Fibroblast of the aortic adventitia (primary cell): ENCODE results near the gene ADCY1. TPM values are rescaled to one million over a fixed set of nuclear protein-coding genes. Genes with fewer than 3 reads are reported as not detected.

ENCODE experiments used
- DNase-seq: peaks from one replicate; pipeline ENCODE4 v3.0.0-alpha.2; 2010; ENCODE audit warnings: low read depth
- H3K4me3 ChIP-seq: 2 replicates; pipeline ENCODE4 v1.5.1; 2011; ENCODE audit warnings: low read depth, mild to moderate bottlenecking, control low read depth, low read length, moderate library complexity
- total RNA-seq: library from RNA; depleted of rRNA; stranded (reverse); fragments of >200 nt; gene quantifications from 2 replicates; pipeline ENCODE4 v1.2.3, GENCODE V29; 2012; ENCODE audit warnings: low replicate concordance
- TF ChIP-seq, protein P1 (sequence below): IDR thresholded peaks from 2 replicates; pipeline ENCODE4 v1.5.1; 2011; ENCODE audit warnings: mild to moderate bottlenecking, low read length, control low read depth, inconsistent platforms; ENCODE audit not compliant: insufficient read depth

ADCY1 gene
- total RNA-seq, 1 donor = 0.72 TPM

DNA sequence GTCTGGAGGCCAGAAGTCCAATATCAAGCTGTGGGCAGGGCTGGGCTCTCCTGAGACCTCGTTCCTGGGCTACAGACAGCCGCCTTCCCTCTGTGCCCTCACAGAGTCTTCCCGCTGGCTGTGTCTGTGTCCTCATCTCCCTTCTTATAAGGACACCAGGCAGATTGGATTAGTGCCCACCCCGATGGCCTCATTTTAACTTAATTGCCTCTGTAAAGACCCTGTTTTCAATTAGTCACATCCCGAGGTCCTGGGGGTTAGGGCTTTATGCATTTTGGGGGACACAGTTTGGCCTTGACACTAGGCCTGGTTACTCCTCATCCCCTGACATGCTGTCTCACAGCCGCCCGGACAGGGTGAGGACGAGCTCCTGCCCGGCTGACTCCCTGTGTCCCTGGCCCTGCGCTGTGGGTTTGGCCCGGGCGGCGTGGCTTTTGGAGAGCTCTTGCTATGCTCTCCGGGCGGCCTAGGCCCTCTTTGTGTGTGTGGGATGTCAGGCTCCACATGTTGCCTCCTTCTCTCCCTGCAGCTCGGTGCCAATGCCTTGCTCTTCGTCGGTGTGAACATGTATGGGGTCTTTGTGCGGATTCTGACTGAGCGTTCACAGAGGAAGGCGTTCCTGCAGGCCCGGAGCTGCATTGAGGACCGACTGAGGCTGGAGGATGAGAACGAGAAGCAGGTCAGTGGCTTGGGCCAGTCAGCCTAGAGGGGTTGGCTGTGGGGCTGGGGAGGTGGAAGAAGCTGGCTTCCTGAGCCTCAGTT lies 18.2 kb downstream of the ADCY1 start:
- H3K4me3 ChIP-seq = no peak overlapping the region
- TF ChIP-seq, protein P1, sequence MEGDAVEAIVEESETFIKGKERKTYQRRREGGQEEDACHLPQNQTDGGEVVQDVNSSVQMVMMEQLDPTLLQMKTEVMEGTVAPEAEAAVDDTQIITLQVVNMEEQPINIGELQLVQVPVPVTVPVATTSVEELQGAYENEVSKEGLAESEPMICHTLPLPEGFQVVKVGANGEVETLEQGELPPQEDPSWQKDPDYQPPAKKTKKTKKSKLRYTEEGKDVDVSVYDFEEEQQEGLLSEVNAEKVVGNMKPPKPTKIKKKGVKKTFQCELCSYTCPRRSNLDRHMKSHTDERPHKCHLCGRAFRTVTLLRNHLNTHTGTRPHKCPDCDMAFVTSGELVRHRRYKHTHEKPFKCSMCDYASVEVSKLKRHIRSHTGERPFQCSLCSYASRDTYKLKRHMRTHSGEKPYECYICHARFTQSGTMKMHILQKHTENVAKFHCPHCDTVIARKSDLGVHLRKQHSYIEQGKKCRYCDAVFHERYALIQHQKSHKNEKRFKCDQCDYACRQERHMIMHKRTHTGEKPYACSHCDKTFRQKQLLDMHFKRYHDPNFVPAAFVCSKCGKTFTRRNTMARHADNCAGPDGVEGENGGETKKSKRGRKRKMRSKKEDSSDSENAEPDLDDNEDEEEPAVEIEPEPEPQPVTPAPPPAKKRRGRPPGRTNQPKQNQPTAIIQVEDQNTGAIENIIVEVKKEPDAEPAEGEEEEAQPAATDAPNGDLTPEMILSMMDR = no peak
- no peak for DNase-seq

- no peak overlapping the region for H3K4me3 ChIP-seq
- TF ChIP-seq, protein P1 = no peak
- no peak for DNase-seq
Measured at GRCh38 chr7:45593121-45593541, 19.0 kb downstream of the ADCY1 start.

GRCh38 chr7:45593877-45594276 lies 19.7 kb downstream of the ADCY1 start:
- H3K4me3 ChIP-seq = no peak overlapping the region
- no peak for DNase-seq
- TF ChIP-seq, protein P1 = no peak

- DNase-seq = no peak
- no peak overlapping the region for H3K4me3 ChIP-seq
- TF ChIP-seq, protein P1 = no peak
Measured at GRCh38 chr7:45594745-45595535, 20.8 kb downstream of the ADCY1 start.

GRCh38 chr7:45595809-45596664 lies 21.9 kb downstream of the ADCY1 start:
- no peak overlapping the region for H3K4me3 ChIP-seq
- TF ChIP-seq, protein P1 = no peak
- DNase-seq = no peak

- no peak for DNase-seq
- TF ChIP-seq, protein P1 = no peak
- H3K4me3 ChIP-seq = no peak overlapping the region
Measured at GRCh38 chr7:45596665-45597095, 22.5 kb downstream of the ADCY1 start.
